Activated CD4-positive, alpha-beta T cell treated with anti-CD3 and anti-CD28 coated beads, Interleukin-2, amount 10 ng/mL, durations not matched to agents 7 days and 5 days (primary cell): ENCODE results near the gene RBP2. TPM values are rescaled to one million over a fixed set of nuclear protein-coding genes. Genes with fewer than 3 reads are reported as not detected.

Source experiments
- CTCF ChIA-PET: fragments of 350-600 bp; sonication (Branson Sonifier 250); formaldehyde crosslinking; loops from one replicate; lab custom pipeline; 2021; ENCODE audit warnings: antibody characterized with exemption; lab: Charles Lee
- POLR2A ChIA-PET: fragments of 350-600 bp; sonication (Branson Sonifier 250); formaldehyde crosslinking; loops from one replicate; lab custom pipeline; 2021; ENCODE audit warnings: antibody characterized with exemption; lab: Charles Lee
- DNase-seq: peaks from one replicate; pipeline ENCODE4 v3.0.0-alpha.2; 2020
- H3K27ac Mint-ChIP-seq: one replicate; pipeline ENCODE4 v1.8.0; 2021; ENCODE audit warnings: mild to moderate bottlenecking, moderate library complexity, mixed read lengths
- H3K27me3 Mint-ChIP-seq: one replicate; pipeline ENCODE4 v1.8.0; 2021; ENCODE audit warnings: mixed read lengths
- H3K36me3 Mint-ChIP-seq: one replicate; pipeline ENCODE4 v1.8.0; 2021; ENCODE audit warnings: low read depth, mixed read lengths
- H3K4me1 Mint-ChIP-seq: one replicate; pipeline ENCODE4 v1.8.0; 2021; ENCODE audit warnings: mixed read lengths
- H3K4me3 Mint-ChIP-seq: one replicate; pipeline ENCODE4 v1.8.0; 2021; ENCODE audit warnings: mild to moderate bottlenecking, moderate library complexity, mixed read lengths
- H3K9me3 Mint-ChIP-seq: one replicate; pipeline ENCODE4 v1.8.0; 2021; ENCODE audit warnings: mixed read lengths
- total RNA-seq, 2 experiments: library from RNA; stranded (reverse); gene quantifications; one replicate each; pipeline ENCODE4 v1.2.3, GENCODE V29; 2021

The RBP2 gene
- total RNA-seq, 2 experiments from 2014 or later, result not detected

DNA sequence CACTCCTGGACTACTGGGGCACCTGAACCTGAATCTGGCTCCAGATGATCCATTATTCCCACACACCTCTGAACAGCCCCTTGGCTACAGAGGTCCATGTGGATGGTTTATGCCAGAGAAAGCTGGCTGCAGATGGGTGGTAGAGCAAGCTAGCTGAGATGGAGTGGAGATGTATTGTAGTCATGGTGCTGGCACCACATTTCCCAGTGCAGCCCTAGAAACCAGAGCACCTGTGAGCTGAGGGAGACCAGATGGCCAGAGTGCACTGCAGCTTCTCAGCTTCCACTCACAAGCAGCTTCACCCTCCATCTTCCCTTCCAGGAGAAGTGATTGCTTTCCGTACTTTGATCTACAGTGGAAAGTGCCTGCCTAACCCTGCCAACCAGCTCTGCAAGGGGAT, 33.3 kb upstream of the RBP2 start:
- H3K36me3 Mint-ChIP-seq, result no peaks in the 10 kb centered on the region
- no peaks in the 10 kb centered on the region for H3K4me1 Mint-ChIP-seq
- no peak for DNase-seq
- CTCF ChIA-PET, result no interaction called here
- H3K27me3 Mint-ChIP-seq, result no peaks in the 10 kb centered on the region
- H3K9me3 Mint-ChIP-seq, result no peaks in the 10 kb centered on the region
- POLR2A ChIA-PET, result no interaction called here
- no peak overlapping the region for H3K27ac Mint-ChIP-seq
- H3K4me3 Mint-ChIP-seq, result no peak overlapping the region

DNA sequence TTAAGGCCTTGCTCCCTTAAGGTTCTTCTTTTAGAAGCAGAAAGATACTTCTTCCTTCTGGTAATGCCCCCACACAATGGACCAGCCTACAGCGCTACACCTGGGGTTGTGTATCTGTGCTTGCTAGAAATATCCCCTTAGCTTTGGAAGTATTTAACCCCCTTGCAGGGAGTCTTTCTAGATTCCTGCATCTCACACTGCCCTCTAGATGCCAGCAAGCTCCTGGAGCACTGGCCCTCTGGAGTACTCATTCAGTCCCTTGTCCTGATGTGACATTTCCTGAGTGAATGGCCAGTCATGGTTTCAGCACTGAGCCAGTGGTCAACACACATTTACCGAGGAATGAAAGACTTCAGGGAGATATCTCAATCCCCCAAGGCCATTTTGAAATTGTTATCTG, 30.4 kb upstream of the RBP2 start:
- H3K4me1 Mint-ChIP-seq, result no peaks in the 10 kb centered on the region
- no peak overlapping the region for H3K27ac Mint-ChIP-seq
- peaks cover 2% of the 10 kb centered on the region for H3K27me3 Mint-ChIP-seq
- CTCF ChIA-PET, result no interaction called here
- H3K9me3 Mint-ChIP-seq, result no peaks in the 10 kb centered on the region
- POLR2A ChIA-PET, result no interaction called here
- H3K4me3 Mint-ChIP-seq, result no peak overlapping the region
- no peaks in the 10 kb centered on the region for H3K36me3 Mint-ChIP-seq
- no peak for DNase-seq

DNA sequence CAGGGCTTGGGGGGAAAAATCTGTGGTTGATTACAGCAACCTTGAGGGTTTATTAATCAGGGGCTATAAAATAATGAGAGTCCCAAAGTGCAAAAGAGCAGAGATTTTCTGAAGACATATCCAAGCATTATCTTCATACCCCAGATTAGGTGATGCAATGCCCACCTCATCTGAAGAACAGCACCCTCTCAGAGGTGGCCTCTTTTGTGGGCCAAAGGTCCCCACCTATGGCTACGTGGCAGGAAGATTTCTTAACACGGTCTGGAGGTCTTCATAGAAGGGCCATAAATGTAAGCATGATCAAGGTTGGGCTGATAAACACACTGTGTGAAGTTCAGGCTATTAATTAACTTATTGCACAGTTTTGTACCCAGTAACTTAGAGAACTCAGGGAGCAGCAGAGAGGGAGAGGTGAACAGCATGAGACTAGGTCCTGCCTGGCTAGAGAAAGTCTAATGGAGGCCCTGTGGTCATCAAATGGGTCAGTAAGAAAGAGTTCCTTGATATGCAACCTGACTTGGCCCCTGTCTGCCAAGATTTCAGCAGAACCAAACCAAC, 29.6 kb upstream of the RBP2 start:
- Mint-ChIP-seq H3K27ac (no peak overlapping the region), H3K9me3 (no peaks in the 10 kb centered on the region), H3K4me3 (no peak overlapping the region), H3K27me3 (peaks cover 2% of the 10 kb centered on the region), H3K4me1 (no peaks in the 10 kb centered on the region), H3K36me3 (no peaks in the 10 kb centered on the region)
- POLR2A ChIA-PET, result no interaction called here
- no peak for DNase-seq
- CTCF ChIA-PET, result no interaction called here

DNA sequence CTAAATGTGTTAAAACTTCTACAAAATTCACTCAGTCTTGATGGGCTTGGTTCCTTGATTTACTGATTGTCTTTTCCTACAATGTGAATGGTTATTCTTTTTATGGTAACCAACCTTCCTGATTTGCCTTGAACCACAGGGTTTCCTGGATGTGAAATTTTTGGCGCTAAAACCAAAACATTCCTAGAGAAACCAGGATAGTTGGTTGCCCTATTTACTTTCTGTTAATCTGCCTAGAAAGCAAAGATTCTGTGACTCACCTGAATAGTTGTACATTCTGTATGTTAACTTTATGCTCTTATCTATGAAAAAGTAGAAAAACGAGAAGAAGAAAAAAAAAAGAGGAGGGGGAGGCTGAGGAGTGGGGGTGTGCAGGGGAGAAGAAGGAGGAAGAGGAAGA, 23.2 kb upstream of the RBP2 start:
- peaks cover 13% of the 10 kb centered on the region for H3K9me3 Mint-ChIP-seq
- POLR2A ChIA-PET, result no interaction called here
- H3K4me3 Mint-ChIP-seq, result no peak overlapping the region

GRCh38 chr3:139493826-139494385, 17.6 kb upstream of the RBP2 start:
- H3K4me3 Mint-ChIP-seq, result no peak overlapping the region
- ChIA-PET POLR2A (no interaction called here), CTCF (interaction anchor here (0.6 kb wide), 1 partner anchor 444 kb away, joined by 6 read pairs; no protein-coding TSS in a partner anchor)
- no peaks in the 10 kb centered on the region for H3K4me1 Mint-ChIP-seq
- H3K27ac Mint-ChIP-seq, result no peak overlapping the region
- peaks cover 21% of the 10 kb centered on the region for H3K9me3 Mint-ChIP-seq
- H3K36me3 Mint-ChIP-seq, result no peaks in the 10 kb centered on the region
- peaks cover 1% of the 10 kb centered on the region for H3K27me3 Mint-ChIP-seq
- DNase-seq, result no peak

More for the DNA sequence above, 23.2 kb upstream of the RBP2 start:
- no peak for DNase-seq
- no peaks in the 10 kb centered on the region for H3K4me1 Mint-ChIP-seq
- H3K36me3 Mint-ChIP-seq, result no peaks in the 10 kb centered on the region
- H3K27me3 Mint-ChIP-seq, result peaks cover 5% of the 10 kb centered on the region
- H3K27ac Mint-ChIP-seq, result no peak overlapping the region
- CTCF ChIA-PET, result no interaction called here

DNA sequence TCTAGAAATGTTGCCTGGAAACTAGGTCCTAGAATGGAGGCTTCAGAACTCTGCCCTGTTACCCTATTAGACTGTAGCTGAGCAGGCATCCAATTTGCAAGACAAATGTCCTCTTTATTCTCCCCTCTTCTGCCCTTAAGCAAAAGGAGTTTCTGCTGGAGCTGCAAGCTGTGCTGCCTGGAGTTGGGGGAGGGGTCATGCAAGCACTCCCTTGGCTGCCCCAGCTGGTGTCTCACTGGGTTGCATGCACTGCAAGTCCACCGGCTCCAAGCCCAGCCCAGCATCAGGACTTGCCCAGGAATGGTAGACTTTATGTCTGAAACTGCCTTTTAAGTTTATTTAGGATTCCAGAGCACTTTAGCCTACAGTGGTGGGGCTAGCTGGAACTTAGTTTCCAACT, 15.7 kb upstream of the RBP2 start:
- POLR2A ChIA-PET, result interaction anchor here (0.6 kb wide), 1 partner anchor 187 kb away, joined by 3 read pairs; no protein-coding TSS in a partner anchor
- Mint-ChIP-seq H3K27ac (no peak overlapping the region), H3K4me1 (no peaks in the 10 kb centered on the region), H3K9me3 (peaks cover 29% of the 10 kb centered on the region), H3K4me3 (no peak overlapping the region), H3K36me3 (no peaks in the 10 kb centered on the region), H3K27me3 (peaks cover 1% of the 10 kb centered on the region)
- CTCF ChIA-PET, result no interaction called here
- DNase-seq, result no peak

- no peak overlapping the region for H3K4me3 Mint-ChIP-seq
- ChIA-PET CTCF (no interaction called here), POLR2A (no interaction called here)
- H3K27me3 Mint-ChIP-seq, result peaks cover 1% of the 10 kb centered on the region
- H3K36me3 Mint-ChIP-seq, result no peaks in the 10 kb centered on the region
- H3K27ac Mint-ChIP-seq, result no peak overlapping the region
- H3K4me1 Mint-ChIP-seq, result no peaks in the 10 kb centered on the region
- H3K9me3 Mint-ChIP-seq, result peaks cover 25% of the 10 kb centered on the region
- no peak for DNase-seq
These were observed 14.8 kb upstream of the RBP2 start for GRCh38 chr3:139491027-139491700.

GRCh38 chr3:139482206-139482605, 5.9 kb upstream of the RBP2 start:
- ChIA-PET POLR2A (no interaction called here), CTCF (no interaction called here)
- Mint-ChIP-seq H3K4me1 (no peaks in the 10 kb centered on the region), H3K36me3 (no peaks in the 10 kb centered on the region), H3K4me3 (no peak overlapping the region), H3K27ac (no peak overlapping the region), H3K27me3 (peaks cover 1% of the 10 kb centered on the region), H3K9me3 (no peaks in the 10 kb centered on the region)
- DNase-seq, result no peak

GRCh38 chr3:139481116-139481515, 4.8 kb upstream of the RBP2 start:
- Mint-ChIP-seq H3K4me1 (no peaks in the 10 kb centered on the region), H3K27ac (no peak overlapping the region), H3K36me3 (no peaks in the 10 kb centered on the region), H3K9me3 (no peaks in the 10 kb centered on the region), H3K4me3 (no peak overlapping the region), H3K27me3 (peaks cover 1% of the 10 kb centered on the region)
- CTCF ChIA-PET, result interaction anchor here (0.7 kb wide), 1 partner anchor 766 kb away, joined by 3 read pairs; no protein-coding TSS in a partner anchor
- no peak for DNase-seq
- POLR2A ChIA-PET, result no interaction called here

DNA sequence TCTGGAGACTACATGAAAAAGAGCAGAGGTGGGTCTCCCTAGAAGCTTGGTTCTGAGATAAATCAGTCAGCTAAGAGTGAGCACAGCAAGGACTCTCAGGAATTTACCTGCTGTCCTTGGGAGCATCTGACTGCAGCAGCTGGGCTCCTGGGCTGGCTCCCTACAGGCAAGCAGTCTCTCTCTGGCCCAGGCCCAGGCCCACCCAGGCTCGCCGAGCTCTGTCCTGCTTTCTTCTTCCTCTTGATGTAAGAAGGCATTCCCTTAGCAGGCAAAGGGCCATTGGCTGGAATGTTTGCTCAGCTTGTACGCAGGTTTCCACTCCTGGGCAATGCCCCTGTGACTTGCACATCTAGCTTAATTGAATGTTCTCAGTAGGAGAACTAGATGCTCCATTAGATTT, 4.3 kb upstream of the RBP2 start:
- POLR2A ChIA-PET, result no interaction called here
- DNase-seq, result no peak
- Mint-ChIP-seq H3K9me3 (no peaks in the 10 kb centered on the region), H3K4me3 (no peak overlapping the region), H3K4me1 (no peaks in the 10 kb centered on the region), H3K27me3 (peaks cover 1% of the 10 kb centered on the region), H3K36me3 (no peaks in the 10 kb centered on the region), H3K27ac (no peak overlapping the region)
- CTCF ChIA-PET, result interaction anchor here (0.7 kb wide), 1 partner anchor 765 kb away, joined by 3 read pairs; no protein-coding TSS in a partner anchor

DNA sequence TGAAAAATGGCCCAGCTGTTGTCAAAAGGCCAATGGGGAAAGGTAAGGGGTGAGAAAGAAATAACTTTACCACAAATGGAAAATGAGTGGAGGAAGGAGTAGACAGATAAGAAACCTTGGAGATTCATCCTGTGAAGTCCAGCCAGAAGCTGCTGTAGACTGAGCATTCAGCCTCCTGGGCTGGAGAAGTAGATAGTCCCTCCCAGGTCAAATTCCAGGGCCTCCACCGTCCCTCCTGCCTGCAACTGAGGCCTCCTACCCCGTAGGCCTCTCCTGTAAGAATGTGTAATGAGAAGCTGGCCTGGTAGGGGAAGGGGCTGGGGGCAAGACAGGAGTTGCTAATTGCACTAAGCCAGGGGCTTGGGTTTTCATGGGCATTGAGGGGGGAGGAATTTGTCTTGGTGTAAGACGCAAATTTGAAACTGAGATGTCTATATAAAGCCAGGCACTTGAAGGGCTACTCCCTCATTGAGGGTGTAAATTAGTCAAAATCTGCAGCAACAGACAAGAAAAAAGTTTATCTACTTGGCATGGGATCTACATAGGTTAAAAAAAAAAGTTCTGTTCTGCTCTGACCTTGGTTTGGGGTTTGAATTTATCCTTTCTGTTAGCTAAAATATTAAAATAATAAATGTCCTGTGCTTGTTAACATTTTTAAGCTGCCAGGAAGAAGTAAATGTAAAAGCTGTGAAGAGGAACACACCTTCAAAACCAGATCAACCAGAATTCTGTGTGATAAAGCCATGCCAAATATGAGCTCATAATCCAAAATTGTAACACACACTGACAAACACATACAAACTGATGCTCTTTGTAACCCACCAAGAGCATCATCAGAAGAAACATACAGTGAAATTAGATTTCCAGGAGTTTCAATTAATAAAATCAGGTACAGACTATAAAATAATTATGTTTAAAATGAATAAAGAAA, 1.7 kb upstream of the RBP2 start:
- Mint-ChIP-seq H3K9me3 (no peaks in the 10 kb centered on the region), H3K4me3 (no peak overlapping the region), H3K27me3 (peaks cover 1% of the 10 kb centered on the region), H3K27ac (no peak overlapping the region), H3K36me3 (no peaks in the 10 kb centered on the region), H3K4me1 (no peaks in the 10 kb centered on the region)
- no peak for DNase-seq
- POLR2A ChIA-PET, result no interaction called here
- CTCF ChIA-PET, result no interaction called here

DNA sequence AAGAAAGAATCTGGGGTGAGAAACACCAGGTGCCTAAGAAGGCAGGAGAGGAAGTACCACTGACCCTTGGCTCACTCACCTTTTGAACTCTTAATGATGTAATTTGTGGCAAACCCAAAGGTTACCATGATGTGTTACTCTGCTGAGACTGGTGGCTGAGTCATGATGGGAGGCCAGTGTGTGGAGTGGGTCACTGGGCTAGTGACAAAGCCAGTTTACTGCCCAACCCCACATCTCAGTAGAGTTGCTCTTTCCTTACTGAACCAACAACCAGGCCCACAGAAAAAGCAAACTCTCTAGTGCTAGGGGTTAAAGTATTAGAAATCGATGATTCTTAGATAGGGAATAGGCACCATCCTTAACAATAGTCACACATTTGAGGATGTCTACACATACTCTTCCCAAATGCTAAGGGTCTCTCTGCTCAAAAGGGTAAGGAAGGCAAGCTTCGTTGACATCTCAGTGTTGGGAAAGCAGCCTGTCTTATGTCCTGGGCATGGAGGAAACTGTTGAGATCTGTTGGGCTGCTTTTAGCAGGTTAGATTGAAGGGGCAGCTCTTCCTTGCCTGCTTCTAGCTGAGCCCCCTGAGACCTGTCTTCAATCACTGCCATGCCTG, 3.1 kb downstream of the RBP2 start:
- POLR2A ChIA-PET, result no interaction called here
- Mint-ChIP-seq H3K4me3 (no peak overlapping the region), H3K9me3 (no peaks in the 10 kb centered on the region), H3K27me3 (no peaks in the 10 kb centered on the region), H3K4me1 (no peaks in the 10 kb centered on the region), H3K27ac (no peak overlapping the region), H3K36me3 (no peaks in the 10 kb centered on the region)
- CTCF ChIA-PET, result no interaction called here
- no peak for DNase-seq
